ENCODE results near the gene DCTPP1.

DCTPP1 gene

GRCh38 chr16:30446203-30446595 is 16.4 kb upstream of the DCTPP1 start:
- DNase-seq: no peak

- peak; percentile 96 for DNase-seq
Observed at GRCh38 chr16:30445408-30446202, 15.8 kb upstream of the DCTPP1 start, which contains the start of gene SEPHS2. Gene SEPHS2, minus strand, starts transcription at chr16:30445874. Its CDS starts 147 bp downstream, at chr16:30445727.

GRCh38 chr16:30445149-30445407 is 15.2 kb upstream of the DCTPP1 start:
- no peak for DNase-seq

- DNase-seq: no peak
Observed at GRCh38 chr16:30444231-30445148, 14.7 kb upstream of the DCTPP1 start.

DNA sequence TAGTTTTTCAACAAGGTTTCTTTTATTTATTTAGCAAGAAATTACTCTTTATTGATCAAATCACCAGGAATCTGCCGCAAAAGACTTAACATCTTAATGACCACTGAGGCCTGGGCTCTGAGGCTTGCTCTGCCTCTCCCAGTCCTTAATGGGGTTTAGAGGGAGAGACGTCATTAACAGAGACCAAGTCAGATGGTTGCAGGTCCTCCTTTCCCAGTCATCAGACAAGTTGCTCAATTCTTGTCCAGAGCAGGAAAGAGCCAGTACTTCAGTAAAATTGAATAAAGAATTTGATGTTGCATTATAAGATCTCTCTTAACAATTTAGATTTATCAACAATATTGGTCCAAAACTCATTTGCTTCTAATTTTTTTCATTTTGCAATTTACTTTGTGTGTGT is 13.8 kb upstream of the DCTPP1 start:
- no peak for DNase-seq

DNA sequence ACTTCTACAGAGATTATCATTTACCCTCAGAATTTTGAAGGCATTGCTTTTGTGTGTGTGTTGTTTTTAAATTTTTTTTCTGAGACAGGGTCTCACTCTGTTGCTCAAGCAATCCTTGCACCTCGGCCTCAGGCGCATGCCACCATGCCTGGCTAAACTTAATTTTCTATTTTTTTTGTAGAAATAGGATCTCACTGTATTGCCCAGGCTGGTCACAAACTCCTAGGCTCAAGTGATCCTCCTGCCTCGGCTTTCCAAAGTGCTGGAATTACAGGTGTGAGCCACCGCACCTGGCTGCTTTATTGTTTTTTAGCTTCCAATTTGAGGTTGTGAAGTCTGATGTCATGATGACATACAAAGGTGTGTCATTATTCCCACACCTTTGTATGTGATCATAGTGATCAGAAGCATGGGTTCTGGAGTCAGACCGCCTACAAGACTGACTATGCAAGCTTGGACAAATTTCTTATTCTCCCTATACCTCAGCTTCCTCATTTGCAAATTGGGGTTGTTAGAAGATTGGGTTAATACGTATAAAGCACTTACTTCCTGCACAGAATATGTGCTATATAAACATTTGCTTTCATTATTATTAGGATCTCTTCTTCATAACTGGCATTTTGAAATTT is 10.0 kb upstream of the DCTPP1 start:
- no peak for DNase-seq

GRCh38 chr16:30438835-30439234 is 9.0 kb upstream of the DCTPP1 start:
- no peak for DNase-seq

DNA sequence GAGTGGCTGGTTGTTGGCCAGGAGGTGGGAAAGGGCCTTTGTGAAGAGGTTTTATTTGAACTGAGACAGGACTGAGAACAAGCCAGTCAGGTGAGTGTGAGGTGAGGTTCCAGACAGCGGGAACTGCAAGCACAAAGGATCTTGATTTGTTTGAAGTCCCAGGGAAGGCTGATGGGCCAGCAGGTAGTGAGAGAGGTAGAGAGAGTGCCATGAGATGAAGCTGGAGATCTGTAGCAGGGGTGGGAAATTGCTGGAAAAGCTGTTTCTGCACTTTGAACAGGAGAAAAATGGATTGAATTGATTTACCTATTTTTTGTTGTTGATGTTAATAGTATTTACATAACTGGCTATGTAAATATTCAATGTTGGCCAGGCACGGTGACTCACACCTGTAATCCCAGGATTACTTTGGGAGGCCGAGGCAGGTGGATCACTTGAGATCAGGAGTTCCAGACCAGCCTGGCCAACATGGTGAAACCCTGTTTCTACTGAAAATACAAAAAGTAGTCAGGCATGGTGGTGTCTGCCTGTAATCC is 7.7 kb upstream of the DCTPP1 start:
- DNase-seq: no peak

DNA sequence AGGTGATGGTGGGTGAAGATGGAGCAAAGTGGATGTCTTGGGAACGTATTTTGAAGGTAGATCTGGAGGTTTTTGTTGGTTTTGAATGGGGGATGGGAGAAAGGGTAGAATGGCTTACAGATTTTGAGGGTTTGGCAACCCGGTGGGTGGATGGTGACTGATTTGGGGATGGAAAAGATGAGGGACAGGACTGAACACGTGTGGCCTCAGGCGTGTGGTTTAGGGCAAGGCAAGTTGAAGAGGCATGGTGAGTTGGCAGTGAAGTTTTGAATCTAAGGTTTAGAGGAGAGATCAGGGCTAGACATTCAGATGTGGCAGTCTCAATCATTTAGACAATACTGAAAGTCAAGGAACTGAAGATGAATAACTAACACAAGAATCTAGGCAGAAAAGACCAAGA is 5.0 kb upstream of the DCTPP1 start:
- DNase-seq: no peak

- no peak for DNase-seq
Observed at GRCh38 chr16:30430428-30430970, 669 bp upstream of the DCTPP1 start.

- no peak for DNase-seq
Observed at GRCh38 chr16:30429418-30429677, 482 bp downstream of the DCTPP1 start.

GRCh38 chr16:30428055-30428454 is 1.8 kb downstream of the DCTPP1 start:
- no peak for DNase-seq

GRCh38 chr16:30421010-30421409 is 8.8 kb downstream of the DCTPP1 start:
- DNase-seq: no peak

DNA sequence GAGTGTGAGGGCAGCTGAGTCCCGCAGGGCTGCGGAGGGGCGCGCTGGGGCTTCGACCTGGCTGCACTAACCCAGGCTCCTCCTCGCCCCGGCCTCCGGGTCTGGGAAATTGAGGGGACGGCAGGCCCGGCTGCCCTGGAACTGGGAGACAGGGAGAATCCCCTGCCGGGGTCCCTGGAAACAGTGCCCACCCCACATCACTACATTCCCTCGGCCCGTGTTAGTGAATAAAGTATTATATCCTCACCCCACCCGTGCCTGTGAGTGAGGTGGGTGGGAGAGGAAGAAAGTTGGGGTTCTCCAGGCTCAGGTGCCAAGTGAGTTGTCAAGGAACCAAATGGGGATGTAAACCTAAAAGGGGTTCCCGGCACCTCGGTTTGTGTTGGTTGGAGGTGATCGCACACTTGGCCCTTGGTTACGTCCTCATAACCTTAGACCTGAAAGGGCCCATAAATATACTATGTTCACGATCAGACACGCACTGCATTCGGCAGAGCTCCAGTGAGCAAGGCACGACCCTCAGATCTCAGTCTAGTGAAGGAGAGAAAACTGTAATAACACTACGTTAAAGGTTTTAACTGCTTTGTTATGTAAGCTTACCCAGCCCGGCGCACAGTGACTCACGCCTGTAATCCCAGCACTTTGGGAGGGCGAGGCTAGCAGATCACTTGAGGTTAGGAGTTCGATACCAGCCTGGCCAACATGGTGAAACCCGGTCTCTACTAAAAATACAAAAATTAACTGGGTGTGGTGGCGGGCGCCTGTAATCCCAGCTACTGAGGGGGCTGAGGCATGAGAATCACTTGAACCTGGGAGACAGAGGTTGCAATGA is 11.3 kb downstream of the DCTPP1 start:
- no peak for DNase-seq

DNA sequence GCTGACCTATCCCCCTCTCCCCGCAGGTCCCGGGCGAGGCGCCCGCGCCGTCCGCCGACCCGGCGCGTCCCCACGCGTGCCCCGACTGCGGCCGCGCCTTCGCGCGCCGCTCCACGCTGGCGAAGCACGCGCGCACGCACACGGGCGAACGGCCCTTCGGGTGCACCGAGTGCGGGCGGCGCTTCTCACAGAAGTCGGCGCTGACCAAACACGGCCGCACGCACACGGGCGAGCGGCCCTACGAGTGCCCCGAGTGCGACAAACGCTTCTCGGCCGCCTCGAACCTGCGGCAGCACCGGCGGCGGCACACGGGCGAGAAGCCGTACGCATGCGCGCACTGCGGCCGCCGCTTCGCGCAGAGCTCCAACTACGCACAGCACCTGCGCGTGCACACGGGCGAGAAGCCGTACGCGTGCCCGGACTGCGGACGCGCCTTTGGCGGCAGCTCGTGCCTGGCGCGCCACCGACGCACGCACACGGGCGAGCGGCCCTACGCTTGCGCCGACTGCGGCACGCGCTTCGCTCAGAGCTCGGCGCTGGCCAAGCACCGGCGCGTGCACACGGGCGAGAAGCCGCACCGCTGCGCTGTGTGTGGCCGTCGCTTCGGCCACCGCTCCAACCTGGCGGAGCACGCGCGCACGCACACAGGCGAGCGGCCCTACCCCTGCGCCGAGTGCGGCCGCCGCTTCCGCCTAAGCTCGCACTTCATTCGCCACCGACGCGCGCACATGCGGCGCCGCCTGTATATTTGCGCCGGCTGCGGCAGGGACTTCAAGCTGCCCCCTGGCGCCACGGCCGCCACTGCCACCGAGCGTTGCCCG is 12.1 kb downstream of the DCTPP1 start:
- peak; percentile 89 for DNase-seq

- DNase-seq: no peak
Observed at GRCh38 chr16:30416624-30417528, 13.0 kb downstream of the DCTPP1 start.

GRCh38 chr16:30416047-30416603 is 13.7 kb downstream of the DCTPP1 start:
- no peak for DNase-seq

DNA sequence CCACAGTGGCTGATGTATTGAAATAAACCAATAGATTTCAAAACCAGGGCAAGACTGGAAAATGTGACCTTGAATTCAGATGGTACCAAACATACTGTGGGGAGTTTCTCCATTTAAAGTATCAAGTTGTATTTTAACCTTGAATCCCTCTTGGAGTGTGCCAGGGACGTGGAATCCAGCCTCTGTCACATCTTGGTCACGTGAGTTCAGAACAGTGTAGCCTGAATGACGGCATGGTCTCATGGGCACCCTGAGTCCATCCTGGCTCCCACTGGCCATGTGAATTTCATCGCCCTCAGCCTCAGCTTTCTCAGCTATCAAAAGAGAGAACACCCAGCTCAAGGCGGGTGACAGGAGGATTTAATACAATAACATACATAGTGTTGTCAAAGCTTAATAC is 15.7 kb downstream of the DCTPP1 start:
- no peak for DNase-seq

- DNase-seq: no peak
Observed at GRCh38 chr16:30413112-30413806, 16.6 kb downstream of the DCTPP1 start.
